Kidney (tissue), 14 donors: Measurements from ENCODE around the gene CHRNA3. TPM values are rescaled to one million over a fixed set of nuclear protein-coding genes. Genes with fewer than 3 reads are reported as not detected.

ENCODE experiments used
- DNase-seq, 5 donors: peaks; one replicate each; pipeline ENCODE4 v3.0.0-alpha.2; 2013 to 2020
- FAIRE-seq: peaks from 2 replicates; lab custom pipeline; 2012; peaks lifted over from hg19 to GRCh38; lab: Jason Lieb, UNC
- H3K27ac ChIP-seq, 2 donors: one replicate each; pipeline ENCODE4 v1.7.0; 2013; ENCODE audit warnings: low read depth in 2 of 2, low read length in 2 of 2, inconsistent platforms in 1 of 2
- H3K27me3 ChIP-seq: one replicate; pipeline ENCODE4 v1.7.1; 2013; ENCODE audit warnings: low read length, inconsistent platforms; ENCODE audit not compliant: control insufficient read depth, insufficient read depth
- H3K36me3 ChIP-seq, 3 donors: one replicate each; pipeline versions ENCODE4 v1.7.0 to v1.7.1; 2013; ENCODE audit warnings: low read length in 3 of 3, control low read depth in 1 of 3, inconsistent platforms in 1 of 3; ENCODE audit not compliant: insufficient read depth in 3 of 3, control insufficient read depth in 2 of 3
- H3K4me1 ChIP-seq, 3 donors: one replicate each; pipeline versions ENCODE4 v1.7.0 to v1.7.1; 2013; ENCODE audit warnings: low read length in 3 of 3, inconsistent platforms in 1 of 3, low read depth in 1 of 3; ENCODE audit not compliant: control insufficient read depth in 2 of 3, insufficient read depth in 2 of 3
- H3K4me3 ChIP-seq, 3 donors: one replicate each; pipeline versions ENCODE4 v1.7.0 to v1.8.1; 2013; ENCODE audit warnings: low read length in 3 of 3, control low read depth in 1 of 3, inconsistent platforms in 1 of 3
- H3K9ac ChIP-seq, 3 donors: one replicate each; pipeline versions ENCODE4 v1.7.0 to v1.7.1; 2013; ENCODE audit warnings: low read length in 3 of 3, control low read depth in 1 of 3, inconsistent platforms in 1 of 3
- H3K9me3 ChIP-seq, 3 donors: one replicate each; pipeline versions ENCODE4 v1.7.0 to v1.7.1; 2013; ENCODE audit warnings: low read length in 3 of 3, control low read depth in 1 of 3, inconsistent platforms in 1 of 3; ENCODE audit not compliant: control insufficient read depth in 2 of 3, insufficient read depth in 1 of 3
- CTCF ChIP-seq: IDR thresholded peaks from 3 replicates; pipeline ENCODE4 v1.5.1; 2012; ENCODE audit warnings: mild to moderate bottlenecking, moderate library complexity, borderline replicate concordance; ENCODE audit not compliant: insufficient read depth; ENCODE audit errors: extremely low read depth
- intact Hi-C: fragments of 100-400 bp; cut with DNase I; formaldehyde crosslinking; loops from one replicate; pipeline ENCODE4 v1.11.1; 2022
- polyA plus RNA-seq: library from polyadenylated mRNA; stranded (reverse); fragments of 350-450 nt; fragmentation: Illumina TruSeq; extraction: RNeasy Lipid Tissue Mini Kit (QIAGEN cat#74804); gene quantifications from one replicate; pipeline ENCODE4 v1.2.3, GENCODE V29; 2014; ENCODE audit warnings: low read depth, low replicate concordance; ENCODE audit not compliant: insufficient read depth
- total RNA-seq: library from RNA; stranded (reverse); fragmentation: NEBNext Ultra II Directional; extraction: Animal tissue kit (Norgen Biotek cat#: 25700); gene quantifications from one replicate; pipeline ENCODE4 v1.2.1, GENCODE V29; 2021
- donor health status: control.
- donor health status: control.
- donor health status: control.
- donor health status: control.
- donor health status: control.
- donor health status: DM: yes; HTN: yes; CAD: no.
- donor health status: Normal renal cell carcinoma (clear cell type).

The CHRNA3 gene
- total and polyA plus RNA-seq, 2 donors from 2014 or later, result not detected

- no peak overlapping the region for H3K9ac ChIP-seq
- intact Hi-C loops, result no loop called here
- DNase-seq (peak in 1 of 5 donors; percentile 19), FAIRE-seq (no peak)
- no peak for TF ChIP-seq CTCF
- no peak overlapping the region for H3K27ac ChIP-seq
- peaks cover 0 to 7% (median 0%) of the 10 kb centered on the region in 3 donors for H3K9me3 ChIP-seq
- no peaks in the 10 kb centered on the region for H3K27me3 ChIP-seq
- H3K4me1 ChIP-seq, result no peaks in the 10 kb centered on the region
- no peaks in the 10 kb centered on the region for H3K36me3 ChIP-seq
- no peak overlapping the region for H3K4me3 ChIP-seq
Measured at GRCh38 chr15:78634210-78635145, 13.7 kb upstream of the CHRNA3 start.

- H3K27me3 ChIP-seq, result no peaks in the 10 kb centered on the region
- intact Hi-C loops, result no loop called here
- DNase-seq, result no peak
- no peaks in the 10 kb centered on the region for H3K36me3 ChIP-seq
- H3K9me3 ChIP-seq, result peaks cover 0 to 7% (median 0%) of the 10 kb centered on the region in 3 donors
- no peak overlapping the region for H3K4me3 ChIP-seq
- no peaks in the 10 kb centered on the region for H3K4me1 ChIP-seq
- TF ChIP-seq CTCF, result no peak
- H3K9ac ChIP-seq, result no peak overlapping the region
- H3K27ac ChIP-seq, result no peak overlapping the region
- no peak for FAIRE-seq
Measured at GRCh38 chr15:78633348-78633747, 12.6 kb upstream of the CHRNA3 start.

GRCh38 chr15:78630886-78631633 lies 10.3 kb upstream of the CHRNA3 start:
- H3K4me1 ChIP-seq, result no peaks in the 10 kb centered on the region
- intact Hi-C loops, result no loop called here
- H3K27ac ChIP-seq, result no peak overlapping the region
- no peaks in the 10 kb centered on the region for H3K27me3 ChIP-seq
- DNase-seq, result no peak
- H3K36me3 ChIP-seq, result no peaks in the 10 kb centered on the region
- H3K4me3 ChIP-seq, result no peak overlapping the region
- peaks cover 0 to 7% (median 0%) of the 10 kb centered on the region in 3 donors for H3K9me3 ChIP-seq
- TF ChIP-seq CTCF, result no peak
- H3K9ac ChIP-seq, result no peak overlapping the region
- FAIRE-seq, result no peak
